HTERT RPE-1 (cell line): Measurements from ENCODE around the gene TNFAIP8.

Experiments used
- in situ Hi-C: fragments of 300-500 bp; cut with MboI; formaldehyde crosslinking; loops from 4 replicates; pipeline ENCODE4 v1.14.3; 2020; ENCODE audit warnings: low sequenced_read_pairs

TNFAIP8 gene

GRCh38 chr5:119355685-119356611 lies at the start of gene TNFAIP8:
TNFAIP8 (plus strand) TSS chr5:119356019; CDS start chr5:119356091, 72 bp downstream.
- in situ Hi-C loops: no loop called here

DNA sequence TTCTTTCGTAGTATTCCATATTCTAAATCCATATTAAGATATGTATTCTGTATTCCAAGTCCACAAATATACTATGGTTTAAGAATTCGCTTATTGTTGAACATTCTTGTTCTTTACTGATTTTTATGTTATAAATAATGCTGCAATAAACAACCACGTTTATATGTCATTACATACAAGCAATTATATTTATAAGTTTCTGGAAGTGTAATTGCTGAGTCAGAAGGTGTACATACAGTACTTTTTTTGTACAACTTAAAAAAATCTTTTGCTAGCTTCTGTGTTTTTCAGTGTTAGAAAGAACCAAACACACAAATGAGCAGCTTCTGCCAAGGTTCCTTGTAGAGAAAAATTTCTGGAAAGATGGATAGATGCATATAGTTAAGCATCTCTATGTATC lies 48.6 kb upstream of the TNFAIP8 start:
- in situ Hi-C loops: no loop called here

DNA sequence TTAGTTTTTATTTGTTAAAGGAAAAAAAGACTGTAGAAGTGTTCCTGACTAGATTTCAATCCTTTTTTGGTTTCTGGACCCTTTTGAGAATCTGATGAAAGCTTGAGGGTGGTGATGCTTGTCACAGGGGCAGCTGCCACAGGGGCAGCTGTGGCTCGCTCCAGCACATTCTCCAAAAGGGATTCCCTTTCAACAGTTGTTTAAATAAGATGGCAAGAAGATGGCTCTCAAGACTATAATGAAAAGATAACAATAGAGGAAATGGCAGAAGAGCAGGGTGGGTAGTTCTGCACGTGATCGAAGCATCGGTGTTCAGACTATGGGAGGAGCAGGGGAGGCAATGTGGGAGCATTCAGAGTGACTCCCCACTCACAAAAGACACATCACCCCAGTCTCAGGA lies 46.5 kb upstream of the TNFAIP8 start:
- in situ Hi-C loops: no loop called here

DNA sequence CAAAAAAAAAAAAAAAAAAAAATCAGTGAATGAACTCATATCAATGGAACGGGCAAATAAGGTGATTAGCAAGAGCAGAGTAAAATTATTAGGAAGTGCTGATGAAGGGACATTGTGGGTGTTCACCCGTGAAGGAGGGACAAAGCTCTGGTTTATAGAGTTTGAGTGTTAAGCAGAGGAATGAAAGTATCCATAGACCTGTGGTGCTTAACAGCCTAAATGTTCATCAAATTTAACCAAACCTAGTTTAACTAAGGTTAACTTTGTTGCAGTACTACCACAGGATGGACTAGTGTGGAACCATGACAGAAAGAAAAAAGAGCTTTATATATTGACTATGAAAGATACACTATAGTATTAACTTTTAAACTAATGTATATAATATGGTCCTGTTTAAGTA lies 44.1 kb upstream of the TNFAIP8 start:
- in situ Hi-C loops: no loop called here

GRCh38 chr5:119312403-119312802 lies 43.4 kb upstream of the TNFAIP8 start:
- in situ Hi-C loops: no loop called here

GRCh38 chr5:119313197-119313596 lies 42.6 kb upstream of the TNFAIP8 start:
- in situ Hi-C loops: no loop called here

GRCh38 chr5:119313658-119314605 lies 41.9 kb upstream of the TNFAIP8 start:
- in situ Hi-C loops: no loop called here

GRCh38 chr5:119315516-119315949 lies 40.3 kb upstream of the TNFAIP8 start:
- in situ Hi-C loops: no loop called here

DNA sequence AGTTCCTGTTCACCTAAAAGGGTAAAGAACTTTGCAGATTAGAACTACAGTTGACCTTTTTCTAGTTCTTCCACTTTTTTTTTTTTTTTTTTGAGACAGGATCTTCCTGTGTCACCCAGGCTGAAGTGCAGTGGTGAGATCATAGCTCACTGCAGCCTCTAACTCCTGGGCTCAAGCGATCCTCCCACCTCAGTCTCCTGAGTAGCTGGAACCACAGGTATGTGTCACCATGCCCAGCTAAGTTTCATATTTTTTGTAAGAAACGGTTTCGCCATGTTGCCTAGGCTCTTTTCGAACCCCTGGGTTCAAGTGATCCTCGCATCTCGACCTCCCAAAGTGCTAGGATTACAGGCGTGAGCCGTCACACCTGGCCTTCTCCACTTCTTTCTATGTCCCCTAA lies 39.7 kb upstream of the TNFAIP8 start:
- in situ Hi-C loops: no loop called here

GRCh38 chr5:119316906-119317305 lies 38.9 kb upstream of the TNFAIP8 start:
- in situ Hi-C loops: no loop called here

DNA sequence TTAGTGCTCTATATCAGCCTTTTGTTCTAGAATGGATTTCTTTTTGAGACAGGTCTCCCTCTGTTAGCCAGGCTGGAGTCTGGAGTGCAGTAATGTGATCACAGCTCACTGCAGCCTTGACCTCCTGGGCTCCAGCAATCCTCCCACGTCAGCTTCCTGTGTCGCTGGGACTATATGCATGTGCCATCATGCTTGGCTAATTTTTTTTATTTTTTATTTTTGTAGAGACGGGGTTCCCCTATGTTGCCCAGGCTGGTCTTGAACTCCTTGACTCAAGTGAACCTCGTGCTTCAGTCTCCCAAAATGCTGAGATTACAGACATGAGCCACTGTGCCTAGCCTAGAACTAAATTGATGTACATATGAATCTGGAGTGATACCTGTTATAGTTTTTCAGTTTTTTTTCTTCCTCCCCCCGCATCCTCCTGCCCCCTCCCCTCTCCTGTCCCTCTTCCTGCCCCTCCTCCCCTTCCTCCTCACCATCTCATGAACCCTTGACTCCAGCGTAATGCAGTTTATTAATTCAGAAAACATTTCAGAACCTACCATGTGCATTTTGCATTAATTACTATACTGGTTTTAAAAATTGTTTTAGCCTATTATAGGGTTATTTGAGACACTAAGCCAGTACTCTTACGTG lies 37.4 kb upstream of the TNFAIP8 start:
- in situ Hi-C loops: no loop called here

GRCh38 chr5:119319401-119319800 lies 36.4 kb upstream of the TNFAIP8 start:
- in situ Hi-C loops: no loop called here

- in situ Hi-C loops: no loop called here
Measured at GRCh38 chr5:119319890-119320289, 35.9 kb upstream of the TNFAIP8 start.

- in situ Hi-C loops: no loop called here
Measured at GRCh38 chr5:119321569-119322311, 34.1 kb upstream of the TNFAIP8 start.

DNA sequence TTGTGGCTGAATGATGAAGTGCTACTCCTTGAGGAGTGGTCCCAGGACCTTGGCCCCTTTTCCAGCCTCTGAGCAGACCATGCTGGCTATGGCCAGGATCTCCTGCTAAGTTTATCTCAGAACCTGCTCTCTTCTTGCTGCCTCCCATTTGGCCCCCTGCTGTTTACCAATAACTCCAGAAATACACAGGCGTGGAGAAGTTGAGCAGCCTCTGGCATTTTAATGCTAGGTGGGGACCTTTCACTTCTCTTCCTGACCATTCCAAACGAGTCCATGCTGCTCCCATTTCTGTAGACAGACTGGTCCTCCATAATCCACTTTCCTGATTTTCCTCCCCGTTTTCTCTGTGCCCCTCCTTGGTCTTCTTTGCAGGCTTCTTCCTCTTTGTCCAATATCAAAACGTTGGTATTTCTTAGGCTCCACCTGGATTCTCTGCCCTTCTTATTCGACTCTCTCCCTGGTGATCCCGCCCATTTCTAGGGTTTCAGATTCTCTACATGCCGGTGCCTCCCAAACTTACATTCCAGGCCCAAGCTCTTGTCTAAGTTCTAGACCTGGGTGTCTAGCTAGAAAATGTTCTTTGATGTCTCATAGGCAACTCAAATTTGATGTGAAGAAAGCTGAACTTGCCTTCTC lies 33.4 kb upstream of the TNFAIP8 start:
- in situ Hi-C loops: no loop called here

- in situ Hi-C loops: no loop called here
Measured at GRCh38 chr5:119322948-119323537, 32.8 kb upstream of the TNFAIP8 start.

- in situ Hi-C loops: no loop called here
Measured at GRCh38 chr5:119323601-119324000, 32.2 kb upstream of the TNFAIP8 start.

DNA sequence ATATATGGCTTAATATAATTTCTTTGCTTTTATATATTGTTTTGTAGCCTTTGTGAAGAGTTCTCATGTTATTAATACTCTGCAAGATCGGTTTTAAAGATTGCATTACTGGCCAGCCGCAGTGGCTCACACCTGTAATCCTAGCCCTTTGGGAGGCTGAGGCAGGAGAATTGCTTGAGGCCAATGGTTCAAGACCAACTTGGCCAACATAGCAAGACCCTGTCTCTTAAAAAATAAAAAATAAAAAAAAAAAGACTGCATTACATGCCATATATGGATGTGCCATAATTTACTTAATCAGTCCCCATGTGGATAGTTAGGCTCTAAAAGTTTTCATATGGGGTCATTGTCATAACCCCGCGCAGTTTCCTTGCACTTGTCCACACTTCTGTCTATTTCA lies 31.0 kb upstream of the TNFAIP8 start:
- in situ Hi-C loops: no loop called here

DNA sequence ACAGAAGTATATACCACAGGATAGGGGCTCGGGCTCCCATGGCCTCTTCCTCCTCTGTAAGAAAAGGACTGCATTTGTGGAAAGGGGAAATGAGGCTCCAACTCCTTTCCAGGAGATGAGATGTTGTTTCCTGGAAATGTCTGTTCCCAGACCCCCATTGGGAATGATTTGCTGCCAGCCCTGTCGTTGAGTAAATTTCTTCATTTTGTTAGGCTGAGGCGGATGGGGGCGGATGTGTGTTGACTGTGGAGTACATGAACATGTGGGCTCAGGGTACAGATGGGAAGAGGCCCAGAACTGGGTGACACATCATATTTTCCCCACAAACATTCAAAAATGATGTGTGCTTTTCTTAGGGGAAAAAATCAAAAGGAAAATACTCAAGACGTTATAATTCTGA lies 28.8 kb upstream of the TNFAIP8 start:
- in situ Hi-C loops: no loop called here
